CD4-positive, CD25-positive, alpha-beta regulatory T cell (primary cell): ENCODE results near the gene PIK3R1. TPM values are rescaled to one million over a fixed set of nuclear protein-coding genes. Genes with fewer than 3 reads are reported as not detected.

Source experiments
- ATAC-seq, 2 donors: fragments of 150-1000 bp; cut with Tn5 transposase; one replicate each; pipeline ENCODE4 v1.10.0; 2021; ENCODE audit warnings: low read depth in 2 of 2, moderate number of reproducible peaks in 2 of 2, moderate library complexity in 1 of 2
- DNase-seq, 3 donors: peaks; one replicate each; pipeline versions ENCODE4 v3.0.0 to v3.0.0-alpha.2; 2012 to 2022; ENCODE audit warnings: mixed read lengths in 1 of 3
- H3K27ac ChIP-seq: one replicate; pipeline ENCODE4 v1.7.0; 2013; ENCODE audit warnings: mild to moderate bottlenecking, low read length; ENCODE audit not compliant: insufficient read depth, poor library complexity, severe bottlenecking
- H3K27me3 ChIP-seq: one replicate; pipeline ENCODE4 v1.7.0; 2013; ENCODE audit warnings: low read length; ENCODE audit not compliant: control insufficient read depth, insufficient read depth
- H3K36me3 ChIP-seq: one replicate; pipeline ENCODE4 v1.7.0; 2013; ENCODE audit warnings: mild to moderate bottlenecking, low read length, moderate library complexity; ENCODE audit not compliant: control insufficient read depth, insufficient read depth
- H3K4me1 ChIP-seq: 2 replicates; pipeline ENCODE4 v1.7.0; 2013; ENCODE audit warnings: mild to moderate bottlenecking, low read length; ENCODE audit not compliant: insufficient read depth, control insufficient read depth, poor library complexity, severe bottlenecking
- H3K4me3 ChIP-seq: one replicate; pipeline ENCODE4 v1.7.0; 2013; ENCODE audit warnings: low read depth, mild to moderate bottlenecking, low read length, moderate library complexity
- H3K9me3 ChIP-seq, 2 experiments: 1 replicate in 1 of 2; 2 replicates in 1 of 2; pipeline ENCODE4 v1.7.0; 2013; ENCODE audit warnings: low read length in 2 of 2, mild to moderate bottlenecking in 1 of 2, moderate library complexity in 1 of 2; ENCODE audit not compliant: control insufficient read depth in 2 of 2
- H3K27ac Mint-ChIP-seq, 3 donors: one replicate each; pipeline ENCODE4 v1.8.0; 2020 to 2022; ENCODE audit warnings: mild to moderate bottlenecking in 3 of 3, mixed read lengths in 3 of 3, moderate library complexity in 2 of 3
- H3K27me3 Mint-ChIP-seq: one replicate; pipeline ENCODE4 v1.8.0; 2022; ENCODE audit warnings: mild to moderate bottlenecking, mixed read lengths
- H3K36me3 Mint-ChIP-seq: one replicate; pipeline ENCODE4 v1.8.0; 2020; ENCODE audit warnings: mixed read lengths
- H3K4me1 Mint-ChIP-seq, 4 donors: one replicate each; pipeline ENCODE4 v1.8.0; 2020 to 2022; ENCODE audit warnings: mixed read lengths in 4 of 4, mild to moderate bottlenecking in 1 of 4
- H3K4me3 Mint-ChIP-seq, 4 donors: one replicate each; pipeline ENCODE4 v1.8.0; 2020 to 2022; ENCODE audit warnings: mild to moderate bottlenecking in 4 of 4, mixed read lengths in 4 of 4, moderate library complexity in 3 of 4
- H3K9me3 Mint-ChIP-seq, 7 donors: one replicate each; pipeline ENCODE4 v1.8.0; 2020 to 2022; ENCODE audit warnings: mixed read lengths in 7 of 7, mild to moderate bottlenecking in 3 of 7, moderate library complexity in 2 of 7
- polyA plus RNA-seq, 4 donors: library from polyadenylated mRNA; unstranded; fragments of 300-500 nt; fragmentation: Illumina TruSeq; gene quantifications; one replicate each; pipeline ENCODE4 v1.2.3, GENCODE V29; 2021
- total RNA-seq: library from RNA; stranded (reverse); gene quantifications from one replicate; pipeline ENCODE4 v1.2.3, GENCODE V29; 2022

The PIK3R1 gene
- total and polyA plus RNA-seq, 5 donors from 2014 or later: 75.9 to 366 (median 120) TPM

DNA sequence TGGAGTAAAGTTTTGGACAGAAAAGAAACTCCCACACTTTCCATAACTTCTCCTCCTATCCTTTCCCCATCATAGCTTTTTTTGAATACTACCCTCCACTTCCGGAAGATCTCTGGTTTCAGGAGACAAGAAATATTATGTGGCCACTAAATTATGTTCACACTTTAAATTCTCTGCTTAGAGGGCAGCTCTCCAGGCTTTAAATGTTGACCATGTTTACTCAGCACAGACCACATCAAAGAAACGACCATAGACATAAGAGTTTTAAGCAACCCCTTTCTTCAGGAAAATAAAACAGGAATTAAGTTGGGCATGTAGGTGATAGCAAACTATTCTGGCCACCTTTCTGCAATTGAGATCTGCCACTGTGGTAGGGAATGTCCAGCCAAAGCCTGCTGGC, 97.8 kb downstream of the PIK3R1 start:
- DNase-seq (no peak), ATAC-seq (no peak)
- no peak overlapping the region for H3K4me3 ChIP-seq
- H3K4me3 Mint-ChIP-seq: no peak overlapping the region
- H3K27me3 Mint-ChIP-seq: no peaks in the 10 kb centered on the region
- H3K9me3 Mint-ChIP-seq: no peaks in the 10 kb centered on the region
- no peaks in the 10 kb centered on the region for H3K27me3 ChIP-seq
- no peaks in the 10 kb centered on the region for H3K36me3 ChIP-seq
- peaks cover 11% of the 10 kb centered on the region for H3K4me1 ChIP-seq
- H3K36me3 Mint-ChIP-seq: no peaks in the 10 kb centered on the region
- H3K27ac Mint-ChIP-seq: peak overlapping the region in 1 of 3 donors; percentile 45
- H3K27ac ChIP-seq: no peak overlapping the region
- H3K4me1 Mint-ChIP-seq: peaks cover 3 to 14% (median 8%) of the 10 kb centered on the region in 4 donors
- no peaks in the 10 kb centered on the region for H3K9me3 ChIP-seq

DNA sequence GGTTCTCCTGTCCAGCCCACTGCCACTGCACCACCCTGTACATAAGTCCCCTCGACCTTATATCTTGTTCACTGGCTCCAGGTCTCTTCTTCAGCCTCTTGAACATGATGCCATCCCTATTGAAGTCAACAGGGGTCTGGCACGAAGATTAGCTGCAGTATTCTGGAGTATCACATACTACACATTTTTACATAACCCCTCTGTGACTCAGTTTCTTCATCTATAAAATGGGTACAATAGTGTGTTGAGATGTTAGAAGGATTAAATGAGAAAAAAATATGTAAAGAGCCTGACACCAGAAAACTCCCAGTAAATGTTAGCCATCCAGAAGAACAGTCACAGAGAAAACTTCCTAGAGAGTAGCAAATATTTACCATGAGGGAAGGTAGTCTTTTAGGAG, 98.9 kb downstream of the PIK3R1 start:
- H3K36me3 ChIP-seq: no peaks in the 10 kb centered on the region
- H3K4me1 ChIP-seq: peaks cover 11% of the 10 kb centered on the region
- no peak overlapping the region for H3K4me3 Mint-ChIP-seq
- H3K27ac ChIP-seq: no peak overlapping the region
- H3K27me3 Mint-ChIP-seq: no peaks in the 10 kb centered on the region
- no peaks in the 10 kb centered on the region for H3K27me3 ChIP-seq
- H3K4me3 ChIP-seq: no peak overlapping the region
- no peaks in the 10 kb centered on the region for H3K9me3 Mint-ChIP-seq
- H3K36me3 Mint-ChIP-seq: no peaks in the 10 kb centered on the region
- DNase-seq (no peak), ATAC-seq (no peak)
- H3K4me1 Mint-ChIP-seq: peaks cover 3 to 14% (median 8%) of the 10 kb centered on the region in 4 donors
- no peak overlapping the region for H3K27ac Mint-ChIP-seq
- H3K9me3 ChIP-seq: no peaks in the 10 kb centered on the region

DNA sequence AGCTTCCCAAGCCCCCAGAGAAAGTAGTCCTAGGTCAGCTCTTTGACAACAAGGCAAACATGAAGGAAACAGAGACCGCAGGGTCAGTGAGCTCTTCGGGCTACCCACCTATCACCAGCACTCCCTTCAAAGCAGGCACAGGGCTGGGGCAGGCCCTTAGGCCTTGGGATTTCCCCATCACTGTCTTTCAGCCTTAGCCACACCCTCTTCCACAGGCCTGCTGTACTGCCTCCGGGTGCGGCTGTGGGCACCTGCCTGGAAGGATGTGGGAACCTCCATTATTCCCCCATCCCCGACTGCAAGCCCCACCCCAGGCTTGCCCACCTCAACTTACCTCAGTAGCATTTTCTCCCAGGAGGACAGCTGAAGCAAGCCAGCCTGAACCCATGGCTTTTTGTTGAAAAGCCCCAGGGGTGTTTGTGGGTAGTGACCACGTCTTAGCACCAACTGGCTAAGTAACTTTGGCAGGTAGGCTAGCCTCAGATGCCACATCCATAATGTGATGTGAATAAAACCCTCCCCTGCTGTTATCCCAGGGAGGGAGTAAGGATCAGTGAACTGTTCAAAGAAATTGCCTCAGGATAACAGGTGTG, 100.2 kb downstream of the PIK3R1 start:
- Histone ChIP-seq H3K27me3 (no peaks in the 10 kb centered on the region), H3K9me3 (no peaks in the 10 kb centered on the region), H3K4me1 (peaks cover 11% of the 10 kb centered on the region), H3K4me3 (no peak overlapping the region), H3K36me3 (no peaks in the 10 kb centered on the region), H3K27ac (no peak overlapping the region)
- Mint-ChIP-seq H3K4me3 (no peak overlapping the region), H3K27me3 (no peaks in the 10 kb centered on the region), H3K36me3 (no peaks in the 10 kb centered on the region), H3K9me3 (no peaks in the 10 kb centered on the region), H3K4me1 (peaks cover 3 to 14% (median 8%) of the 10 kb centered on the region in 4 donors), H3K27ac (peak overlapping the region in 2 of 3 donors; percentile 48 to 76)
- ATAC-seq (peak; percentile 73 to 76), DNase-seq (peak in 2 of 3 donors; percentile 4 to 36)

DNA sequence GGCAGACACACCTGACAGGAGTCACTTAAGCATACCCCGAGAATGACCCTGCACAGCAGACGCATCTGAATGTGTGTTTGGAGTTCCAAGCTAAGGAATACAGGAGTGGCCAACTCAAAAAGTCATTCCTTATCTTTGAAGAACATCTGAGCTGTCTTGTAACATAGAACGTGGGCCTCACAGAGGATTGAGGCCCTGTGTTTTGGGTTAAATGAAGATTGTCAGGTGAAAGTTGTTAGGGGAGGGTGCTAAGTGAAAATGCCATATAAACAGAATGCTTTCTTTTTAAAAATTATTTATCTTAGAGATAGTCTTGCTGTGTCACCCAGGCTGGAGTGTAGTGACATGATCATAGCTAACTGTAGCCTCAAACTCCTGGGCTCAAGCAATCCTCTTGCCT, 100.9 kb downstream of the PIK3R1 start:
- DNase-seq (no peak), ATAC-seq (no peak)
- H3K9me3 ChIP-seq: no peaks in the 10 kb centered on the region
- no peaks in the 10 kb centered on the region for H3K36me3 ChIP-seq
- Mint-ChIP-seq H3K36me3 (no peaks in the 10 kb centered on the region), H3K4me3 (peak overlapping the region in 1 of 4 donors; percentile 18), H3K9me3 (no peaks in the 10 kb centered on the region), H3K27me3 (no peaks in the 10 kb centered on the region), H3K4me1 (peaks cover 3 to 14% (median 8%) of the 10 kb centered on the region in 4 donors), H3K27ac (no peak overlapping the region)
- H3K27ac ChIP-seq: no peak overlapping the region
- H3K4me1 ChIP-seq: peaks cover 11% of the 10 kb centered on the region
- H3K4me3 ChIP-seq: no peak overlapping the region
- no peaks in the 10 kb centered on the region for H3K27me3 ChIP-seq

DNA sequence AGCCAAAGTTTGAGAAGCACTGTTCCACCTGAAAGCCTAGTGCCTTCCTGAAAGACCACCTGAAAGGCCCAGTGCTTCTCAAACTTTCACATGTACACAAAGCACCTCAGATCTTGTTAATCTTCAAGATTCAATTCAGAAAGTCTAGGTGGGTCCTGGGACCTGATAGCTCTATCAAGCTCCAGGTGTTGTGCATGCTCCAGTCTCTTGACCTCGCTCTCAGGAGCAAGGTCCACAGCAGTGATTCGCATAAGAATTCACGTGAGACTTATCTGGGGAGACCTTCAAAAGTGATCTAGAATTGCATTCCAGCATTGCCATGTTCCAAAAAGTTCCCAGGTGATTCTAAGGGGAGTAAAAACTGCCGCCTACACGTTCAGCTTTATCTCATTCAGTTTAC, 102.1 kb downstream of the PIK3R1 start:
- Histone ChIP-seq H3K9me3 (no peaks in the 10 kb centered on the region), H3K36me3 (no peaks in the 10 kb centered on the region), H3K4me1 (peaks cover 11% of the 10 kb centered on the region), H3K4me3 (no peak overlapping the region), H3K27ac (no peak overlapping the region), H3K27me3 (peaks cover 2% of the 10 kb centered on the region)
- Mint-ChIP-seq H3K4me3 (no peak overlapping the region), H3K27ac (no peak overlapping the region), H3K9me3 (no peaks in the 10 kb centered on the region), H3K4me1 (peaks cover 3 to 14% (median 8%) of the 10 kb centered on the region in 4 donors), H3K27me3 (no peaks in the 10 kb centered on the region), H3K36me3 (no peaks in the 10 kb centered on the region)
- DNase-seq (no peak), ATAC-seq (no peak)

DNA sequence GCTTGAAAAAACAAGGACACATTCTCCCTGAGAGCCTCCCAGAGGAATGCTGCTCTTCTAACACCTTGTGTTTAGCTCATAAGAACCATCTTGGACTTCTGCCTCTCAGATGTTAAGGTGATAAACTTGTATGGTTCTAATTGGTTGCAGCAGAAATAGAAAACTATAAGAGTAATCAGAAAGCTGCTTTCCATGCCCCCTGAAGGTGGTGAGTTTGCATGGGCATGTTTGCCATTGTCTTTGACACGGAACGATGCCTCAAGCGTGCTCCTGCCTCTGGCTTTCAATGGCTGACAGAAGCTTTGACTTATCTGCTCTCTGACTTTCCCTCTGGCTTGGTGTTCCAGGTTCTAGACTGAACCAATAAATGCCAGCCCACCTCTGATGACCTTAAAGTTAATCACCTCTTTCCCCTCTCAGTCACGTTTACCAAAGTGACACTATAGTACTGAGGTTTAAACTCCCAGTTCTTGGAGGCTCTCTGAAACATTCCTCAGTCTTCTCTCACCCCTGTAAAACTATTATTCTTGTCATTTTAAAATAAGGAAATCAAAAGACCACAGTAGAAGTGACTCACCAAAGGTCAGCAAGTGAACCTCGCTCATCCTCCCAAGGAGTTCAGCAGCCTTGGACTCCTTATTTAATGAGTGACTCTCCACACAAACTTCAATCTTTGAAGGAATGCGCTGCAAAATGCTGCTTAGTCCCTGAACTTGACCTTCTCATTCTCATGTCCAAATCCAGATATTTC, 103.6 kb downstream of the PIK3R1 start:
- DNase-seq (no peak), ATAC-seq (no peak)
- Histone ChIP-seq H3K27ac (no peak overlapping the region), H3K9me3 (no peaks in the 10 kb centered on the region), H3K4me3 (no peak overlapping the region), H3K27me3 (peaks cover 2% of the 10 kb centered on the region), H3K4me1 (peaks cover 11% of the 10 kb centered on the region), H3K36me3 (no peaks in the 10 kb centered on the region)
- H3K4me1 Mint-ChIP-seq: peaks cover 3 to 14% (median 8%) of the 10 kb centered on the region in 4 donors
- H3K4me3 Mint-ChIP-seq: no peak overlapping the region
- H3K27me3 Mint-ChIP-seq: no peaks in the 10 kb centered on the region
- no peak overlapping the region for H3K27ac Mint-ChIP-seq
- H3K36me3 Mint-ChIP-seq: no peaks in the 10 kb centered on the region
- no peaks in the 10 kb centered on the region for H3K9me3 Mint-ChIP-seq

DNA sequence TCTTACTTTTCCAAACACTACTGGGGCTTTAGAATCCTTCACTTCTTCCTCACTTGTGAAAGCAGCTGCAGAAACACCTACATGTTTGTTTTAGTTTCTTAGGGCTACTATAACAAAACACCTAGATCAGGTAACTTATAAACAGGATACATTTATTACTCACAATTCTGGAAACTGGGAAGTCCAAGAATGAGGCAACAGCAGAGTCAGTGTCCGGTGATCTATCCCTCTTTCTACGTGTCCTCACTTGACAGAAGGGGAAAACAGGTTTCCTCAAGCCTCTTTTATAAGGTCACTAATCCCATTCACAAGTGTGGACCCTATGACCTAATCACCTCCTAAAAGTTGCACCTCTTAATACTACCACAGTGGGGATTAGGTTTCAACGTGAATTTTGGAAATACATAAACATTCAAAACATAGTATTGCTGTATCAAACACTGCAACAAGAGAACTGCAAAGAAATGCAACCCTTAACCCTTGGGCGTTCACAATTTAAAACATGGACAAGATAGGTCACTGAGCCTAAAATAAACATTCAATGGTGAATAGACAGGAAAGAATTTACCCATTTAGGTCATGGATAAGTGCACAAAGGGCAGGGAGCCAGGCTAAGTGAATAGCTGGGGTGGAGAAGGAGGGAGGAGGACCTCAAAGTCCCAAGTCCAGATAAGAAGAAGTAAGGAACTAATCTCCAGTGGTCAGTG, 104.3 kb downstream of the PIK3R1 start:
- DNase-seq: no peak
- H3K4me3 Mint-ChIP-seq: no peak overlapping the region
- H3K4me3 ChIP-seq: no peak overlapping the region
- H3K9me3 Mint-ChIP-seq: peaks cover 0 to 3% (median 0%) of the 10 kb centered on the region in 7 donors
- H3K27ac ChIP-seq: no peak overlapping the region
- H3K4me1 Mint-ChIP-seq: peaks cover 3 to 14% (median 8%) of the 10 kb centered on the region in 4 donors
- no peaks in the 10 kb centered on the region for H3K36me3 ChIP-seq
- peaks cover 11% of the 10 kb centered on the region for H3K4me1 ChIP-seq
- H3K27me3 Mint-ChIP-seq: peaks cover 7% of the 10 kb centered on the region
- H3K27me3 ChIP-seq: peaks cover 2% of the 10 kb centered on the region
- ATAC-seq: no peak
- H3K9me3 ChIP-seq: no peaks in the 10 kb centered on the region
- H3K36me3 Mint-ChIP-seq: peaks cover 3% of the 10 kb centered on the region
- H3K27ac Mint-ChIP-seq: peak overlapping the region in 1 of 3 donors; percentile 62
